Dermis microvascular lymphatic vessel endothelial cell (primary cell): Measurements from ENCODE around the gene PUS1. TPM values are rescaled to one million over a fixed set of nuclear protein-coding genes. Genes with fewer than 3 reads are reported as not detected.
A peak's percentile ranks its signal among the peaks of the same experiment; 100 is the strongest.
"Not testable (repeated sequence)": the region's sequence is repeated elsewhere in the genome, so short reads cannot be mapped to it uniquely, and the experiment has no call there.

Source experiments
- DNase-seq, 2 donors: peaks; one replicate each; pipeline versions ENCODE4 v3.0.0 to v3.0.0-alpha.2; 2010; ENCODE audit warnings: low read depth in 2 of 2
- total RNA-seq: library from RNA; depleted of rRNA; stranded (reverse); fragments of >200 nt; gene quantifications from 2 replicates; pipeline ENCODE4 v1.2.1, GENCODE V29; 2014

Gene PUS1
- total RNA-seq, 1 donor from 2014 or later: 7.6 TPM

DNA sequence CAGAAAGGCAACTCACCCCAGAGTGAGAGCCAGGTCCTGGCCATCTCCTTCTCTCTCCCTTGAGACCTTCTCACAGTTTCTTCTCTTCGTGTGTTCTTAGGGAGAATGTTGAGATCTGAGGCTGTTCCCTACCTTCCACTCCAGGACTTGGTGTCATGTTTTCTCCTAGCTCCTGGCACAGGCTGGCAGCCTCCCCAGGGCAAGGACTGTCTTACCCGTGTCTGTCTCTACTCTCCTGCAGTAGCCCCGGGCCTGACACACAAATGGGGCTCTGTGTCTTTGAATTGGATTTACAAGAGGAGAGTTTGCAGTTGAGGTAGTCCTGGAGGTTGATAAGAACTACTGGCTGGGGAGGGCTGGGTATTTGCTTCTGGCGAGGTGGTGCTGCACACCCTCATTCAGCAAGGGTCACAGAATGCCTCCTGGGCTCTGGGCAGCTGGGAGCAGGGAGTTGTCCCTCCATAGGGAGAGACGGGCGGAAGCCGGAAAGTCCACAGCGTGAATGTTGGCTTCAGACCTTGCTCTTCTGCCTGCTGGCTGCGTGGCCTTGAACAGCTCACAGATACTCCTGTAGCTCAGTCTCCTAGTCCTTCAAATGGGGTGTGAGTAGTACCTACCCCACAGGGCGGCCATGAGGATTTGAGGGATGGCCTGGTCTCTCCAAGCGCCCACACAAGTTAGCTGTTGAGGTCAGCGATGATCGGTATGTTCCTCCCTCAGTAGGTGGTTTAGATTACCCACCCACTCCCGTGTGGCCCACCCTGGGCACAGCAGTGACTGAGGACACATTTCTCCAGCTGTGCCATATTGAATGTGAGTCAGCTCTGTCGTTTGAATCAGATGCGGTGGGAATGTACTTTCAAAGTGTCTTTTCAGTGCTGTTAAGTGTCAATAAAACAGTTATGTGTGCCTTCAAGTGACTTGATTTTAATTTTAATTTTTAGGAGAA lies 30.8 kb downstream of the PUS1 start:
- no peak for DNase-seq

DNA sequence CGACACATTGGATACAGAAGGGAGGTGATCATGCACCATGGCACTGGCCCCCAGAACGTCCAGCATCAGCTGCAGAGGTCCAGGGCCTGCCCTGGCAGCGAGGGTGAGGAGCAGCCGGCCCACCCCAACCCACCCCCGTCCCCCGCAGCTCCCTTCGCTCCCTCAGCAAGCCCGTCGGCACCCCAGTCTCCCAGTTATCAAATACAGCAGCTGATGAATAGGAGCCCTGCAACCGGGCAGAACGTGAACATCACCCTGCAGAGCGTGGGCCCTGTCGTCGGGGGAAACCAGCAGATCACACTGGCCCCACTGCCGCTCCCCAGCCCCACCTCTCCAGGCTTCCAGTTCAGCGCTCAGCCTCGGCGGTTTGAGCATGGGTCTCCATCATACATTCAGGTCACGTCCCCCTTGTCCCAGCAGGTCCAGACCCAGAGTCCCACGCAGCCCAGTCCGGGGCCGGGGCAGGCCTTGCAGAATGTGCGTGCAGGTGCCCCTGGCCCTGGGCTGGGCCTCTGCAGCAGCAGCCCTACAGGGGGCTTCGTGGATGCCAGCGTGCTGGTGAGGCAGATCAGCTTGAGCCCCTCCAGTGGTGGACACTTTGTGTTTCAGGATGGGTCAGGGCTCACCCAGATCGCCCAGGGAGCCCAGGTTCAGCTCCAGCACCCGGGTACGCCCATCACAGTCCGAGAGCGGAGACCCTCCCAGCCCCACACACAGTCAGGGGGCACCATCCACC lies 31.7 kb downstream of the PUS1 start:
- not testable (repeated sequence) for DNase-seq

DNA sequence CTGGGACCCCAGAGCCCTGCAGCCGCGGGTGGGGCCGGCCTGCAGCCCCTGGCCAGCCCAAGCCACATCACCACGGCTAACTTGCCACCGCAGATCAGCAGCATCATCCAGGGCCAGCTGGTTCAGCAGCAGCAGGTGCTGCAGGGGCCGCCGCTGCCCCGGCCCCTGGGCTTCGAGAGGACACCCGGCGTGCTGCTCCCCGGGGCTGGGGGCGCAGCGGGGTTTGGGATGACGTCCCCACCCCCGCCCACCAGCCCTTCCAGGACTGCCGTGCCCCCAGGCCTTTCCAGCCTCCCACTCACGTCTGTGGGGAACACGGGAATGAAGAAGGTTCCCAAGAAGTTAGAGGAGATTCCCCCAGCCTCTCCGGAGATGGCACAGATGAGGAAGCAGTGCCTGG lies 32.3 kb downstream of the PUS1 start:
- not testable (repeated sequence) for DNase-seq

DNA sequence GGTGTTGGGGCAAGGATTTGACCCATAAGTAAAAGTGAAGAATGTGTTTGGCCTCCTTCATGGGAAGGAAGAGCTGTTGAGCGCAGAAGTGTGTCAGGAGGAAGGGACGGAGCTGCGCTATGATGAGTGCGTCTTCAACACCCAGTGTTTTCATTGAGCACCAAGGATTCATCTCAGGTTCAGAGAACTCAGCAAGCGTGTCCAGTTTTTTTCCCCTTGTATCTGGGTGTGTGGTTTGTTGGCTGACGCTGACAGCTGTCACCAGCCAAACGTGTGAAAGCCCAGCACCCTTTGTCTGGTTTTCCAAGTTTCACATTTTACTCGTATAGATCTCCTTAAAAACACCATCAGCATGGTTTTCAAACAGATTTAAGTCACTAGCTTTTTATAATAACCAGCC lies 33.0 kb downstream of the PUS1 start:
- no peak for DNase-seq

DNA sequence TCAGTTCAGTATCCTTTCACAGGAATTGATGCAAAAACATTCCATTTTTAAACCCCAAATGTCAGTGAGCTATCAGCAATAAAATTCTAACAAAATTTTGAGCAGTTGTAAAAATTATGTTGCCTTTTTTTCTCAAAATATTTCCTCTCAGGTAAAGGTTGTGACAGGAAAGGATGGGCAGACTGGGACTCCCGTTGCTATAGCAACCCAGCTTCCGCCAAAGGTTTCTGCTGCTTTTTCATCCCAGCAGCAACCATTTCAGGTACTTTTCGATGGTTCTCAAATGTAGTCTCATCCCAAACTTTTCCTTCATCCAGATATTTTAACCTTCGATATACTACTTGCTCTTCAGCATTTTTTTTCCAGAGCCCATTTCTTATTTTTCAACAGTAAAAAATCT lies 34.3 kb downstream of the PUS1 start:
- no peak for DNase-seq

DNA sequence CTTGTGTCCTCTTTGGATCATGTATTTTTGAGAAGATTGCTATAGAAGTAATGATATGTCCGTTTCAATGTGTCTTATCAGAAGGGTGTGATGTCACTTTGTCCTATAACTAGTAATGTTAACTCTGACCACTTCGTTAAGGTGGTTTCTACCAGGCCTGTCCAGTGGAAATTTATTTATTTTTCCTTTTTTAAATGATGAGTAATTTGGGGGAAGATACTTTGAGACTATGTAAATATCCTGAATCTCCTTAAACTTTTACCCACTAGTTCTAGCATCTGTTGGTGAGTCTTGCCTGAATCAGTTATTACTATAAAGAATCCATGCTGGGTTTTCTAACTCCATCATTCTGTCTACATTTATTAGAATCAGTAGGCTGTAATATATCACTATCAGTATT lies 36.0 kb downstream of the PUS1 start:
- DNase-seq: no peak

DNA sequence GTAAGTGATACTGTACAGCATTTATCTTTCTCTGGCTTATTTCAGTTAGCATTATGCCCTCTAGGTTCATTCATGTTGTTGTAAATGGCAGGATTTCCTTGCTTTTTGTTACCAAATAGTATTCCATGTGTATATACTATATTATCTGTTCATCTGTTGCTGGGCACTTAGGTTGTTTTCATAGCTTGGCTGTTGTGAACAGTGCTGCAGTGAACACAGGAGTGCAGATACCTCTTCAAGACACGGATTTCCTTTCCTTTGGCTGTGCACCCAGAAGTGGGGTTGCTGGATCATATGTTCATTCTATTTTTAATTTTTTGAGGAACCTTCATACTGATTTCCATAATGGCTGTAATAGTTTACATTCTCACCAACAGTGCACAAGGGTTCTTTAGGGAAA lies 42.1 kb downstream of the PUS1 start:
- DNase-seq: peak in 1 of 2 donors; percentile 16

DNA sequence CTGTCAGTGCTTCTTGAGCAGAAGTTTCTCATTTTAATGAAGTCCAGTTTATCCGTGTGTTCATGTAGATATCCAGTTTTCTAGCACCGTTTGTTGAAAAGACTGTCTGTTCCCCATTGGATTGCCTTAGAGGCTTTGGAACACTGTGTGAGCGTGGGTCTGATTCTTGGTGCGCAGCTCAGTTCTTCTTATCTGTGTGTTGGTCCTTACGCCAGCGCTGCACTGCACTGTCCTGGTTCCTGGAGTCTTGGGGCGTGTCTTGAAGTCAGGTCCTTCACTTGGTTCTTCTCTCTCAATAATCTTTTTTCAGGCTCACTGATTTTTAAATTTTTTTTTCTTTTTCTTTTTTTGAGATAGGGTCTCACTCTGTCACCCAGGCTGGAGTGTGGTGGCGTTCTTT lies 46.2 kb downstream of the PUS1 start:
- no peak for DNase-seq

DNA sequence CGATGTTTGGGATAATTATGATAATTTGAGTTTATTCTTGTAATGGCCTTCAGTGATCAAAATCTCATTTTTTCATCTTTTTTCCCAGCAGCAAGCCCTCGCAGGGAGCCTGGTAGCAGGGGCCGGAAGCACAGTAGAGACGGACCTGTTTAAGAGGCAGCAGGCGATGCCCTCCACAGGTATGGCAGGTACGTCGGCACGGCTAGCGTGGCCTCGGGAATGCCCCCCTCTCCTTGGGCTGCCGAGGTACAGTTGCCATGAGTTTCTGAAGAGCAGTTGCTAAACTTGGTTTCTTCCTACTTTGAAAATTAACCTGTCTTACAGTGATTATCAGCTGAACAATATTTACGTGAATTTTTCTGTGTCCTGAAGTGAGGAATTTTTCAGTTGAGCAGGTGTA lies 50.5 kb downstream of the PUS1 start:
- DNase-seq: no peak

DNA sequence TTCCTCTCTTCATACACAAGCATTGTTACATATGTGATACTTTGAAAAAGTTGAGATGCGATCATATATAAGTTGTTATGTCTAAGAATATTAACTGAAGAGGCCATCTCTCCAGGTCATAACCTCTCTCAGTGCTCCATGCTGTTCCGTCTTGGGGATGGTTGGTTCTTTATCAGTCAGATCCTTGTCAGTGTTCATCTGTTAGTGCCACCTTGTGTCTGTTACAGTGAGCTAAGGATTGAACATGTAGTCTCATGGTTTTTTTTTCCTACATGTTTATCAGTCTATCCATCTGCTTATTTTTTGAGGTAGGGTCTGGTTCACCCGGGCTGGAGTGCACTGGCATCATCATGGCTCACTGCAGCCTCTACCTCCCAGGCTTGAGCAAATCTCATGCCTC lies 51.2 kb downstream of the PUS1 start:
- DNase-seq: peak in 1 of 2 donors; percentile 30

DNA sequence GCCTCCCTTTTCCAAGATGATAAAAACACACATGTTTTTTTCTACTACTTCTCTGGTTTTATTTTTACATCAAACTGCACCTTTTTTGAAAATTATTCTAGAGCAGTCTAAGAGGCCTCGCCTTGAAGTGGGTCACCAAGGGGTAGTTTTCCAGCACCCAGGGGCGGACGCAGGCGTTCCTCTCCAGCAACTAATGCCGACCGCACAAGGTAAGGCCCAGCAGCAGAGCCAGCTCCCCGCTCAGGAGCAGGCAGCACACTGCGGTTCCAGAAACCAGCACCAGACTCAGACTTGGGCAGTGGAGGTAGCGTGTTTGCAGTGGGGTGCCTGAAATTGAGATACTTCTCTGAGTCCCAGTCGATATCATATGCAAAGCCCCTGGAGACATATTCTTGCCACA lies 52.3 kb downstream of the PUS1 start:
- no peak for DNase-seq

DNA sequence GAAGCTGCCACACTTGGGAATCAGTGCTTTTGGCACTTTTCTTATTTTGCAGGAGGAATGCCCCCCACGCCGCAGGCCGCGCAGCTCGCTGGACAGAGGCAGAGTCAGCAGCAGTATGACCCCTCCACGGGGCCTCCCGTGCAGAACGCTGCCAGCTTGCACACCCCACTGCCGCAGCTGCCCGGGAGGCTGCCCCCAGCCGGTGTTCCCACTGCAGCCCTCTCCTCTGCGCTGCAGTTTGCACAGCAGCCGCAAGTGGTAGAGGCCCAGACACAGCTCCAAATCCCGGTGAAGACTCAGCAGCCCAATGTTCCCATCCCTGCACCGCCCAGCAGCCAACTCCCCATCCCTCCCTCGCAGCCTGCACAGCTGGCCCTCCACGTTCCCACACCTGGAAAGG lies 53.0 kb downstream of the PUS1 start:
- no peak for DNase-seq

DNA sequence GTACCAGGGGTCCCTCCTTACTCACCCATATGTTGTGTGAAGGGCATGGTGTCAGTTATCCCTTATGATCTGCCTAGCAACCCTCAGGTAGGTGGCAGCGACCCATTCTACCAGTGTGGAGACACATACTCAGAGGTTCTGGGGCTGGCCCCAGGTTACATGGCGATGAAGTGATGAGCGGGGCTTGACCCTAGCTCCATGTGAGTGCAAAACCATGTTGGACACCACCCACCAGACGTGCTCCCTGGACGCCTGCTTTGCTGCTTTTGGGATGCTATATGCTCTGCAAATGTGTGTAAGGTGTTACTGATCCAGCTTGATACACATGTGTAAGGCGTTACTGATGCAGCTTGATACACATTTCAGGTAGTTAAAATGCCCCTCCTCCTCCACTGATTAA lies 54.0 kb downstream of the PUS1 start:
- no peak for DNase-seq

DNA sequence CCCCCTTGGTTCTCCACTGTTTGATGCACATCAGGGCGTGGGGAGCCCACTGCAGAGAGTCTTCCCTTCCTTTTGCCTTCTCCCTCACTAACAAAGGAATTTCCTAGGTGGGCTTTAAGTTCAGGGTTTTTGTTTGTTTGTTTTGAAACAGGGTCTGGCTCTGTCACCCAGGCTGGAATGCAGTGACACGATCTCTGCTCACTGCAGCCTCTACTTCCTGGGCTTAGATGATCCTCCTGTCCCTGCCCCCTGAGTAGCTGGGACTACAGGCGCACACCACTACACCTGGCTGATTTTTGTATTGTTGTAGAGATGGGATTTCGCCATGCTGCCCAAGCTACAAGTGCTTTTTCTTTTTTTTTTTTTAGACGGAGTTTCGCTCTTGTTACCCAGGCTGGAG lies 54.5 kb downstream of the PUS1 start:
- DNase-seq: no peak

DNA sequence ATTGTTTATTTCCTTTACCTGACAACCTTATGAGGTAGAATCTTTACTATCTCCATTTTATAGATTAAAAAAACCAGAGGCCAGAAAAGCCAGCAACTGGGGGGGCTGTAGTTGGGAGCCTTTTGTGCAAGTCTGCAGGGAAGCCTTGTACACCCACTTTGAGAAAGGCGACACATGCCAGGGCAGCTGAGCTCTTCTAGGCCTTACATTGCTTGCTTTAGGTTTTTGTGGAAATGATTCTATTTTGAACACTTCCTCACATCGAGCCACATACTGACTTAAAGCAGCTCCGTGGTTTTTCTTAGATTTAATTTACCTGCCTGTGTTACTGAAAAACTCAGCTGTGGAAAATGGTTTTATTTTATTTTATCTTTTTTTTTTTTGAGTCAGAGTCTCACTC lies 55.3 kb downstream of the PUS1 start:
- no peak for DNase-seq

DNA sequence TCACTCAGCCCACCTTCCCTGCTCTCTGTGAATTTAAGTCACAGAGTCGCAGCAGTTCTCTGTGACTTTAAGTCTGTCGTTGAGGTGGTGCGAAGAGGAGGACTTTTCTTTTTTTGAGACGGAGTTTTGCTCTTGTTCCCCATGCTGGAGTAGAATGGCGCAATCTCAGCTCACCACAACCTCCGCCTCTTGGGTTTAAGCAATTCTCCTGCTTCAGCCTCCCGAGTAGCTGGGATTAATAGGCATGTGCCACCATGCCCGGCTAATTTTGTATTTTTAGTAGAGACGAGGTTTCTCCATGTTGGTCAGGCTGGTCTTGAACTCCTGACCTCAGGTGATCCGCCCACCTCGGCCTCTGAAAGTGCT lies 56.4 kb downstream of the PUS1 start:
- not testable (repeated sequence) for DNase-seq

DNA sequence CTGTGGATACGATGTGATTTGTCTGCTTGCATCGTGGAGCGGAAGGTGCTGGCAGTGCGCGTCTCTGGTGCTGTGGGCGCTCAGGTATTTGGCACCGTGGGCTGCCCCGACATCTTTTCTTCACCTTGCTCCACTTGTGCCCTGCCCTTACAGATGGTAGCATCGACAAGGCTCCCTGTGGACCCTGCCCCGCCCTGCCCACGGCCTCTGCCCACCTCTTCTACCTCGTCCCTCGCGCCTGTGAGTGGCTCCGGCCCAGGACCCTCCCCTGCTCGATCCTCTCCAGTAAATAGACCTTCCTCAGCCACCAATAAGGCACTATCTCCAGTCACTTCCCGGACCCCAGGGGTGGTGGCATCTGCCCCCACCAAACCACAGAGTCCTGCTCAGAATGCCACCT lies 57.3 kb downstream of the PUS1 start:
- DNase-seq: no peak

DNA sequence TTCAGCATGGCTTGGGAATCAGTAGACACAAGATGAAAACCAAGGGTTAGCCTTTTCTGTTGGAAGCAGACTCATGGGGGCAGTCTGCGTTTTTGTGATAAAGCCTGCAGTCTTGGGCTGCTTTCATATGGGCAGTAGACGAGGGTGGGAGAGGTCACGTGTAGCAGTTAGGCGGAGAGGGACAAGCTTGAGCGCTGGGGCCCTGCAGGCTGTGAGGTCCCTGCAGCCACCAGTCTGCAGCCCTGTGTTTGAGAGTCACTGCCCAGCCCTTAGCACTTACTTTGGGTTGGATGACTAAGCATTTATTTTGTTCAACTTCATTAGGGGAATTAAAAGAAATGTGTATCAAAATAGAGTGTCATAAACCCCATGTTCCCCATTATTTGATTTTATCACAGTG lies 57.8 kb downstream of the PUS1 start:
- no peak for DNase-seq

DNA sequence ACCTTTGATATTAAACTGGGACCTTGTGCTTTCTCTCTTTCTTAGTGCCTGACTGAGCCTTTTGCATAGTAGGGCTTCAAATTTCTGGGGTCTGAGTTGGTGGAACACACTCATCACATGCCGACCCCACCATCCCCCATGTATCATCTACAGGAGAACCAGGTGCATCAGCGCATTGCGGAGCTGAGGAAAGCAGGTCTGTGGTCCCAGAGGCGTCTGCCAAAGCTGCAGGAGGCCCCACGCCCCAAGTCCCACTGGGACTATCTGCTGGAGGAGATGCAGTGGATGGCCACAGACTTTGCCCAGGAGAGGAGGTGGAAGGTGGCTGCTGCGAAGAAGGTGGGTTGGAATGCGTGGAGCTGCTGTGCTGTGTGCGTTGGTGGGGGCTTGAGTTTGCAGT lies 58.5 kb downstream of the PUS1 start:
- DNase-seq: no peak

DNA sequence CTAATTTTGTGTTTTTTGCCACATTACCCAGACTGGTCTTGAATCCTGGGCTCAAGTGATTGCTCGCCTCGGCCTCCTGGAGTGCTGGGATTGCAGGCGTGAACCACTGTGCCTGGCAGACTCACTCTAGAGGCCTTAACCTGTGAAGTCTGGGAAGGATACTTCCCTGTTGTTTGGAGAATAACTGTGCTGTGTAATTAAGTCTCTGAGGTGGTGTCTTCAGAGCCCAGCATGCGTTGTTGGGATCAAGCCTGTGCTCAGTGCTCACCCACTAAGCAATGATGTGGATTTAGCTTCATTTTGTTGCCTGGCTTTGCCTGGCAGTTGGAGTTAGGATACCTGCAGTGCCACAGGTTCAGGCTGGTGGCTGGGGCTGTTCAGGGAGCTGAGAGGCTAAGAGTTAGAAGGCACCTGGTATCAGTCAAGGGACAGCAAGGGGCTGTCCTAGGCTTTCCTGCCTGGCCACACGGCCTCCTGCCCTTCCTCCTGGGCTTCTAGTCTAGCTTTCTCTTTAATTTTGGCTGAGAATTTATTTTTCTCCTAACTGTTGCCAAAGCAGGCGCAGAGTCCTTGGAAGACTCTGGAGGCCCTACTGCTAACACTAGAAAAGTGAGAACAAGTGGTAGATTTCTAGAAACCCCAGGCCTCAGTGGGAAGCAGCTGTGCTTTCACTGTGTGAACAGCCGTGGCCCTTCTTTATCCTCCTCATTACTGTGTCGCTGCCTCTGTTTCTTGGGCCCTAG lies 59.1 kb downstream of the PUS1 start:
- DNase-seq: no peak

DNA sequence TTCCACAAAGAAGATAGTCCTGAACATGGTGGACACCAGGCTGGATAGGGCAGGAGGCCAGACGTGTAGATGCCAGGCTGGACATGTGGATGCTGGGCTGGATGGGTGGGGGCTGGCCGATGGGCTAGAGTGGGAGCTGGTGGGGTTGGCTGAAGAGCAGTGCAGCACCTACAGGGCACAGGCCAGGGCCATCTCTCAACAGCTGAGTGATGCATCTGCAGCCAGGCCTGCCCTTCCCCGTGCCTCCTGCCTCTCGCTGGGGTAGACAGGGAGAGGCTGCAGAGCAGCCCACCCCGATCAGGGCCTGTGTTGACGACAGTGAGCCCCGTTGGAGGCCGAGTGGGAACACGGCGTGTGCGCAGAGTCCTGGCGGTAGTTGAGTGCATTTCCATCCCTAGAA lies 59.9 kb downstream of the PUS1 start:
- DNase-seq: no peak
